ENCODE results near the gene PTPN3. TPM values are rescaled to one million over a fixed set of nuclear protein-coding genes. Genes with fewer than 3 reads are reported as not detected.

The PTPN3 gene
- polyA plus RNA-seq, 1 donor = 37.5 TPM

- Histone ChIP-seq H3K4me3 (ENCODE audit: low read length) (no peak overlapping the region), H3K27ac (ENCODE audit: low read length) (no peak overlapping the region), H3K4me1 (ENCODE audit: control insufficient read depth, insufficient read depth, low read length) (no peaks in the 10 kb centered on the region), H3K36me3 (ENCODE audit: control insufficient read depth, insufficient read depth, low read length) (peaks cover 66% of the 10 kb centered on the region), H3K27me3 (ENCODE audit: control insufficient read depth, insufficient read depth, low read length) (no peaks in the 10 kb centered on the region), H3K9me3 (ENCODE audit: control insufficient read depth, low read depth, low read length) (no peaks in the 10 kb centered on the region)
- no CpG with 5 or more reads among the region's 10 CpGs for WGBS (ENCODE audit: insufficient coverage, low lambda C conversion rate)
- no peak for DNase-seq
These were observed 81.9 kb downstream of the PTPN3 start for GRCh38 chr9:109416135-109416706.

DNA sequence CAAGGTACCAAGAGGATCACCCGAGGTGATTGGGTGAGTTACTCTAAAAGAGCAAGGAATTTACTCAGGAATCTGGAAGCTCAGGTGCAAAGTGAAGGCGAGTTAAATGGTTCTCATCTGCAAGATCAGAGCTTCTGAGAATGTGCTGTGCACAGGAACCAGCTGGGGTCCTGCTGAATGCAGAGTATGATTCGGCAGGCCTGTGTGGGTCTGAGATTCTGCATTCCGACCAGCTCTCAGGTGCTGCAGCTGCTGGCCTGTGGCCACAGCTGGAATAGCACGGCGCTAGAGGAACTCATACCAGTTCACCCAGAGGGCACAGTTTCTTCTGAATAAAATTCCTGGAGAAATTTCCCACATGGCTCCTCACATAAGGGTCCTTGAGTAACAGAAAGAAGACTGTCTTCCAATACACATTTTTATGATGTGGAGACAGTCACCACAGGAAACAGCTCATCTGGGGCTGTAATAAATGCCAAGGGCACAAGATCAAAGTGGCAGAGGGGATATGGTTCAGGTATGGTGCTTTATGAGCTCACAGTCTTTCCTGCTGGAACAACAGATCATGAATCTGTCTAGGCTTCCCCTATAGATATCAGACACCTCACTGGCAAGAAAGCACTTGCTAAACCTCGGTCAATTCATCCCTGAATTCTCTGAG is 83.9 kb downstream of the PTPN3 start:
- WGBS (ENCODE audit: insufficient coverage, low lambda C conversion rate) = 67% methylated on average over 2 of the region's 7 CpGs
- no peaks in the 10 kb centered on the region for H3K27me3 ChIP-seq (ENCODE audit: control insufficient read depth, insufficient read depth, low read length)
- no peak overlapping the region for H3K27ac ChIP-seq (ENCODE audit: low read length)
- H3K9me3 ChIP-seq (ENCODE audit: control insufficient read depth, low read depth, low read length) = no peaks in the 10 kb centered on the region
- no peaks in the 10 kb centered on the region for H3K4me1 ChIP-seq (ENCODE audit: control insufficient read depth, insufficient read depth, low read length)
- H3K36me3 ChIP-seq (ENCODE audit: control insufficient read depth, insufficient read depth, low read length) = peaks cover 64% of the 10 kb centered on the region
- DNase-seq = no peak
- no peak overlapping the region for H3K4me3 ChIP-seq (ENCODE audit: low read length)

DNA sequence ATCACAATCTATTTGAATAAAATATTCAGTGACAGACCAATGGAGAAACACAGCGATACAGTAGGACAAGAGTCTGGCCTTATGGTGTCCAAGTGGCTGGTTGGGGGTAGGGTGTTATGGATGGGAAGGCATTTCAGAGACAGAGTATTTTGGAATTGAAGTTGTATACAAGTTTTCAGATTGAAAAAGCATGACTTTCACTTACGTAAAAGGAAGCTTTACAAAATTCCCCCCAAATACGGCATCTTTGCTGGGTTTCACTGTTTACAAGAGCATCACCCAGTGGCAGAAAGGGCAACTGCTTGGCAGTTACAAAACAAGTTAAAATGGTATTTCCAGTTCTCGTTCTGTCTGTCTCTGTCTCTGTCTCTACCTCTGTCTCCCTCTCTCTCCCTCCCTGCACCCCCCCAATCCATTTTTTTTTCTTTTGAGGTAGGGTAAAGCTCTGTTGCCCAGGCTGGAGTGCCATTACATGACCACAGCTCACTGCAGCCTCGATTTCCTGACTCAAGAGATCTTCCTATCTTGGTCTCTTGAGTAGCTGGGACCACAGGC is 86.2 kb downstream of the PTPN3 start:
- H3K4me1 ChIP-seq (ENCODE audit: control insufficient read depth, insufficient read depth, low read length) = no peaks in the 10 kb centered on the region
- peaks cover 63% of the 10 kb centered on the region for H3K36me3 ChIP-seq (ENCODE audit: control insufficient read depth, insufficient read depth, low read length)
- H3K9me3 ChIP-seq (ENCODE audit: control insufficient read depth, low read depth, low read length) = no peaks in the 10 kb centered on the region
- H3K4me3 ChIP-seq (ENCODE audit: low read length) = no peak overlapping the region
- H3K27me3 ChIP-seq (ENCODE audit: control insufficient read depth, insufficient read depth, low read length) = no peaks in the 10 kb centered on the region
- no peak for DNase-seq
- whole genome bisulfite sequencing (ENCODE audit: insufficient coverage, low lambda C conversion rate) = no CpG with 5 or more reads among the region's 5 CpGs
- no peak overlapping the region for H3K27ac ChIP-seq (ENCODE audit: low read length)

DNA sequence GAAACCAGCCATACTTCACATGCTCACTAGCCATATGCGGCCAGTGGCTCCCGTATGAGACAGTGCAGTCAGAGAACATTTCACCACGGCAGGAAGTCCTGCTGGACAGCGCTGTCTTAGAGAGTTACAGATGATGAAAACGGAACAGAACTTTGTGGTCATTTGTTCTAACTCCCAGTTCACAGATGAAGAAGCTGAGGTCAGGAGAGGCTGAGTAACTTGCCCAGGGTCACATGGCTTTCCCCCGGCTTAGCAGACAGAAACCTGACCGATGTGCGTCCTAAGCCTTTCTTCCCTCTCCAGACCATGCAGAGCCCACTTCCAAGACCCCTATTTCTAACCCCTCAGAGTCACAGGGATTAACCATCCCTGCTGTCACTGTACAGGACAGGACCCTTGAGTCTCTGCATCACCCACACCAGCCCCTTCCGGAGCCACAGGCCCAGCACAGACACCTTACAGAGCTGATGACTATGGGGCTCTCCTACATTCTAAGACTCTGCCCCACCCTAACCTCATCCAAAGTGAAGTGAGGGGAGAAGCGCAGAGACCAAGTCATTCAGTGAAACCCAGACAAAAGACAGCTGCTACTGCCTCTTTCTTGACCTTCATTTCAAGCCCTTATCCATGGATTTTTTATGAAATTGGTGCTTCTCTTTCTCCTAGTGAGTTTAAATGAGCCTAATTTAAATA is 86.9 kb downstream of the PTPN3 start:
- H3K4me1 ChIP-seq (ENCODE audit: control insufficient read depth, insufficient read depth, low read length) = no peaks in the 10 kb centered on the region
- WGBS (ENCODE audit: insufficient coverage, low lambda C conversion rate) = no CpG with 5 or more reads among the region's 10 CpGs
- H3K27ac ChIP-seq (ENCODE audit: low read length) = no peak overlapping the region
- no peak for DNase-seq
- no peak overlapping the region for H3K4me3 ChIP-seq (ENCODE audit: low read length)
- no peaks in the 10 kb centered on the region for H3K9me3 ChIP-seq (ENCODE audit: control insufficient read depth, low read depth, low read length)
- H3K27me3 ChIP-seq (ENCODE audit: control insufficient read depth, insufficient read depth, low read length) = no peaks in the 10 kb centered on the region
- H3K36me3 ChIP-seq (ENCODE audit: control insufficient read depth, insufficient read depth, low read length) = peaks cover 69% of the 10 kb centered on the region

GRCh38 chr9:109409773-109410397 is 88.2 kb downstream of the PTPN3 start:
- no peak overlapping the region for H3K27ac ChIP-seq (ENCODE audit: low read length)
- no peaks in the 10 kb centered on the region for H3K9me3 ChIP-seq (ENCODE audit: control insufficient read depth, low read depth, low read length)
- H3K4me1 ChIP-seq (ENCODE audit: control insufficient read depth, insufficient read depth, low read length) = no peaks in the 10 kb centered on the region
- 67% methylated on average over 2 of the region's 12 CpGs for WGBS (ENCODE audit: insufficient coverage, low lambda C conversion rate)
- DNase-seq = no peak
- peaks cover 77% of the 10 kb centered on the region for H3K36me3 ChIP-seq (ENCODE audit: control insufficient read depth, insufficient read depth, low read length)
- H3K4me3 ChIP-seq (ENCODE audit: low read length) = no peak overlapping the region
- H3K27me3 ChIP-seq (ENCODE audit: control insufficient read depth, insufficient read depth, low read length) = no peaks in the 10 kb centered on the region

- no peak for DNase-seq
- no peaks in the 10 kb centered on the region for H3K27me3 ChIP-seq (ENCODE audit: control insufficient read depth, insufficient read depth, low read length)
- H3K9me3 ChIP-seq (ENCODE audit: control insufficient read depth, low read depth, low read length) = no peaks in the 10 kb centered on the region
- H3K36me3 ChIP-seq (ENCODE audit: control insufficient read depth, insufficient read depth, low read length) = peaks cover 74% of the 10 kb centered on the region
- H3K4me1 ChIP-seq (ENCODE audit: control insufficient read depth, insufficient read depth, low read length) = no peaks in the 10 kb centered on the region
- no peak overlapping the region for H3K4me3 ChIP-seq (ENCODE audit: low read length)
- H3K27ac ChIP-seq (ENCODE audit: low read length) = no peak overlapping the region
- 50% methylated on average over 2 of the region's 6 CpGs for WGBS (ENCODE audit: insufficient coverage, low lambda C conversion rate)
These were observed 89.2 kb downstream of the PTPN3 start for GRCh38 chr9:109408759-109409462.

DNA sequence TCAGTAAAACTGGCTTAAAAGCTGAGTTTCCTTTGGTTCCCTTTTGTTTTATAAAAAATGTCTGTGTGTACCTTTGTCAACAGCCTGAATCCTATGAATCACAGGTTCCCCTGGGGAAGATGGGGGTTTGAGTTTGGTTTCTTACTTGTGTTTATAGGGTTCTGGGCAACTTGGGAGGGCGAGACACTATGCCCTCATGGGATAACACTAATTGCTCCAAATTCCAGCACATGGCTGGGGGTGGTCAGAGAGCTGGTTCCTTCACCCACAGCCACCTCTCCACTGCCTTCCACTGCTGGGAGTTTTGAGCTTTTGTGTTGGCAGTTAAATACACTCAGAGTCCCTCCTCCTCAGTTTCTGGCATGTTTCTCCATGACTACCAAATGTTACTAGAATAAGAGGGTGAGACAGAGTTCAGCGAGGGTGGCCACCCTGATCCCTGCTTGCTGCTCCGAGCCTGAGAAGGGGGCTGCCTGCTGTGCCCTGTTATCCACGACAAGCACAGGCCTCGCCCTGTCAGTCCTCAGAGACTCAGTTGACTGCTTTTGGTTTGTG is 94.3 kb downstream of the PTPN3 start:
- Histone ChIP-seq H3K4me1 (ENCODE audit: control insufficient read depth, insufficient read depth, low read length) (no peaks in the 10 kb centered on the region), H3K36me3 (ENCODE audit: control insufficient read depth, insufficient read depth, low read length) (peaks cover 68% of the 10 kb centered on the region), H3K9me3 (ENCODE audit: control insufficient read depth, low read depth, low read length) (no peaks in the 10 kb centered on the region), H3K27ac (ENCODE audit: low read length) (no peak overlapping the region), H3K27me3 (ENCODE audit: control insufficient read depth, insufficient read depth, low read length) (no peaks in the 10 kb centered on the region), H3K4me3 (ENCODE audit: low read length) (no peak overlapping the region)
- no peak for DNase-seq
- no CpG with 5 or more reads among the region's 5 CpGs for WGBS (ENCODE audit: insufficient coverage, low lambda C conversion rate)

- Histone ChIP-seq H3K36me3 (ENCODE audit: control insufficient read depth, insufficient read depth, low read length) (peaks cover 69% of the 10 kb centered on the region), H3K4me3 (ENCODE audit: low read length) (no peak overlapping the region), H3K4me1 (ENCODE audit: control insufficient read depth, insufficient read depth, low read length) (no peaks in the 10 kb centered on the region), H3K27ac (ENCODE audit: low read length) (no peak overlapping the region), H3K27me3 (ENCODE audit: control insufficient read depth, insufficient read depth, low read length) (no peaks in the 10 kb centered on the region), H3K9me3 (ENCODE audit: control insufficient read depth, low read depth, low read length) (no peaks in the 10 kb centered on the region)
- WGBS (ENCODE audit: insufficient coverage, low lambda C conversion rate) = 92% methylated on average over 2 of the region's 2 CpGs
- no peak for DNase-seq
These were observed 95.0 kb downstream of the PTPN3 start for GRCh38 chr9:109403116-109403515.

- Histone ChIP-seq H3K27ac (ENCODE audit: low read length) (no peak overlapping the region), H3K4me1 (ENCODE audit: control insufficient read depth, insufficient read depth, low read length) (no peaks in the 10 kb centered on the region), H3K27me3 (ENCODE audit: control insufficient read depth, insufficient read depth, low read length) (no peaks in the 10 kb centered on the region), H3K4me3 (ENCODE audit: low read length) (no peak overlapping the region), H3K36me3 (ENCODE audit: control insufficient read depth, insufficient read depth, low read length) (peaks cover 67% of the 10 kb centered on the region), H3K9me3 (ENCODE audit: control insufficient read depth, low read depth, low read length) (no peaks in the 10 kb centered on the region)
- 86% methylated on average over 2 of the region's 4 CpGs for WGBS (ENCODE audit: insufficient coverage, low lambda C conversion rate)
- no peak for DNase-seq
These were observed 96.2 kb downstream of the PTPN3 start for GRCh38 chr9:109401990-109402318.

Data from large intestine (tissue), 3 donors.